HepG2 (cell line): ENCODE results near the gene SLC44A4. TPM values are rescaled to one million over a fixed set of nuclear protein-coding genes. Genes with fewer than 3 reads are reported as not detected.

ENCODE experiments used
- ATF5 ChIP-seq: sonication (generic); formaldehyde crosslinking; IDR thresholded peaks from 2 replicates; pipeline ENCODE4 v1.4.0; 2020; ENCODE audit warnings: mild to moderate bottlenecking, low read depth, missing genetic modification reagents
- FOXA3 ChIP-seq: IDR thresholded peaks from 2 replicates; pipeline ENCODE4 v1.6.1; 2016; ENCODE audit warnings: missing genetic modification reagents, missing compliant biosample characterization
- HOXA9 ChIP-seq: sonication (generic); formaldehyde crosslinking; IDR thresholded peaks from 2 replicates; pipeline ENCODE4 v1.8.1; 2022; ENCODE audit warnings: missing genetic modification reagents, mild to moderate bottlenecking, moderate library complexity, borderline replicate concordance
- NR2C2 ChIP-seq: sonication (generic); formaldehyde crosslinking; IDR thresholded peaks from 2 replicates; pipeline ENCODE4 v1.4.0; 2020; ENCODE audit warnings: missing genetic modification reagents, mild to moderate bottlenecking, moderate library complexity, borderline replicate concordance
- NR2F2 ChIP-seq: IDR thresholded peaks from 2 replicates; pipeline ENCODE4 v1.6.1; 2012; ENCODE audit warnings: low read depth, inconsistent platforms, borderline replicate concordance
- RXRA ChIP-seq: sonication (generic); formaldehyde crosslinking; IDR thresholded peaks from 2 replicates; pipeline ENCODE4 v1.5.1; 2020; ENCODE audit warnings: missing genetic modification reagents
- SMAD1 ChIP-seq: sonication (generic); formaldehyde crosslinking; IDR thresholded peaks from 2 replicates; pipeline ENCODE4 v1.4.0; 2020; ENCODE audit warnings: missing genetic modification reagents, low read depth, mild to moderate bottlenecking, borderline replicate concordance
- ZNF350 ChIP-seq: sonication (generic); formaldehyde crosslinking; IDR thresholded peaks from 2 replicates; pipeline ENCODE4 v1.4.0; 2020; ENCODE audit warnings: mild to moderate bottlenecking, low read depth, missing genetic modification reagents, borderline replicate concordance
- ZNF383 ChIP-seq: sonication (generic); formaldehyde crosslinking; IDR thresholded peaks from 2 replicates; pipeline ENCODE4 v1.4.0; 2020; ENCODE audit warnings: missing genetic modification reagents, mild to moderate bottlenecking, borderline replicate concordance
- ZNF546 ChIP-seq: sonication (generic); formaldehyde crosslinking; conservative IDR thresholded peaks from 2 replicates; pipeline ENCODE4 v1.8.1; 2023; ENCODE audit warnings: mild to moderate bottlenecking, missing genetic modification reagents
- ZNF644 ChIP-seq: IDR thresholded peaks from 2 replicates; pipeline ENCODE4 v1.6.1; 2016; ENCODE audit warnings: low read depth
- ZNF687 ChIP-seq: sonication (generic); formaldehyde crosslinking; IDR thresholded peaks from 2 replicates; pipeline ENCODE4 v1.5.1; 2020; ENCODE audit warnings: mild to moderate bottlenecking, missing genetic modification reagents, moderate library complexity
- polyA plus RNA-seq, 8 experiments: library from polyadenylated mRNA; depleted of rRNA in 3 of 8; stranded (reverse) in 7 of 8; unstranded in 1 of 8; fragments of >200 nt; fragmentation: Illumina TruSeq in 4 of 8; extraction: Trizol in 4 of 8; gene quantifications; 2 replicates each; pipeline versions ENCODE4 v1.2.1 to v1.2.3, GENCODE V29; 2011 to 2016; ENCODE audit warnings: low read depth in 4 of 8, missing spikeins in 1 of 8, mixed read lengths in 1 of 8; ENCODE audit not compliant: insufficient read depth in 1 of 8
- total RNA-seq, 5 experiments: library from RNA; depleted of rRNA; stranded (reverse); fragments of >200 nt; fragmentation: Illumina TruSeq; extraction: Trizol; gene quantifications; 2 replicates each; pipeline ENCODE4 v1.2.3, GENCODE V29; 2016; ENCODE audit warnings: low read depth in 1 of 5
- TF ChIP-seq, protein P1 (sequence below): sonication (generic); formaldehyde crosslinking; IDR thresholded peaks from 2 replicates; pipeline ENCODE4 v1.4.0; 2020; ENCODE audit warnings: mild to moderate bottlenecking, missing genetic modification reagents

SLC44A4 gene
- total and polyA plus RNA-seq, 2 of the 13 experiments (the other 11 are each of a cell fraction or from before 2014, with no cell fraction given) = 3.5 to 5.9 TPM

GRCh38 chr6:31865205-31866118 lies 13.3 kb downstream of the SLC44A4 start (continued):
- TF ChIP-seq, protein P1, sequence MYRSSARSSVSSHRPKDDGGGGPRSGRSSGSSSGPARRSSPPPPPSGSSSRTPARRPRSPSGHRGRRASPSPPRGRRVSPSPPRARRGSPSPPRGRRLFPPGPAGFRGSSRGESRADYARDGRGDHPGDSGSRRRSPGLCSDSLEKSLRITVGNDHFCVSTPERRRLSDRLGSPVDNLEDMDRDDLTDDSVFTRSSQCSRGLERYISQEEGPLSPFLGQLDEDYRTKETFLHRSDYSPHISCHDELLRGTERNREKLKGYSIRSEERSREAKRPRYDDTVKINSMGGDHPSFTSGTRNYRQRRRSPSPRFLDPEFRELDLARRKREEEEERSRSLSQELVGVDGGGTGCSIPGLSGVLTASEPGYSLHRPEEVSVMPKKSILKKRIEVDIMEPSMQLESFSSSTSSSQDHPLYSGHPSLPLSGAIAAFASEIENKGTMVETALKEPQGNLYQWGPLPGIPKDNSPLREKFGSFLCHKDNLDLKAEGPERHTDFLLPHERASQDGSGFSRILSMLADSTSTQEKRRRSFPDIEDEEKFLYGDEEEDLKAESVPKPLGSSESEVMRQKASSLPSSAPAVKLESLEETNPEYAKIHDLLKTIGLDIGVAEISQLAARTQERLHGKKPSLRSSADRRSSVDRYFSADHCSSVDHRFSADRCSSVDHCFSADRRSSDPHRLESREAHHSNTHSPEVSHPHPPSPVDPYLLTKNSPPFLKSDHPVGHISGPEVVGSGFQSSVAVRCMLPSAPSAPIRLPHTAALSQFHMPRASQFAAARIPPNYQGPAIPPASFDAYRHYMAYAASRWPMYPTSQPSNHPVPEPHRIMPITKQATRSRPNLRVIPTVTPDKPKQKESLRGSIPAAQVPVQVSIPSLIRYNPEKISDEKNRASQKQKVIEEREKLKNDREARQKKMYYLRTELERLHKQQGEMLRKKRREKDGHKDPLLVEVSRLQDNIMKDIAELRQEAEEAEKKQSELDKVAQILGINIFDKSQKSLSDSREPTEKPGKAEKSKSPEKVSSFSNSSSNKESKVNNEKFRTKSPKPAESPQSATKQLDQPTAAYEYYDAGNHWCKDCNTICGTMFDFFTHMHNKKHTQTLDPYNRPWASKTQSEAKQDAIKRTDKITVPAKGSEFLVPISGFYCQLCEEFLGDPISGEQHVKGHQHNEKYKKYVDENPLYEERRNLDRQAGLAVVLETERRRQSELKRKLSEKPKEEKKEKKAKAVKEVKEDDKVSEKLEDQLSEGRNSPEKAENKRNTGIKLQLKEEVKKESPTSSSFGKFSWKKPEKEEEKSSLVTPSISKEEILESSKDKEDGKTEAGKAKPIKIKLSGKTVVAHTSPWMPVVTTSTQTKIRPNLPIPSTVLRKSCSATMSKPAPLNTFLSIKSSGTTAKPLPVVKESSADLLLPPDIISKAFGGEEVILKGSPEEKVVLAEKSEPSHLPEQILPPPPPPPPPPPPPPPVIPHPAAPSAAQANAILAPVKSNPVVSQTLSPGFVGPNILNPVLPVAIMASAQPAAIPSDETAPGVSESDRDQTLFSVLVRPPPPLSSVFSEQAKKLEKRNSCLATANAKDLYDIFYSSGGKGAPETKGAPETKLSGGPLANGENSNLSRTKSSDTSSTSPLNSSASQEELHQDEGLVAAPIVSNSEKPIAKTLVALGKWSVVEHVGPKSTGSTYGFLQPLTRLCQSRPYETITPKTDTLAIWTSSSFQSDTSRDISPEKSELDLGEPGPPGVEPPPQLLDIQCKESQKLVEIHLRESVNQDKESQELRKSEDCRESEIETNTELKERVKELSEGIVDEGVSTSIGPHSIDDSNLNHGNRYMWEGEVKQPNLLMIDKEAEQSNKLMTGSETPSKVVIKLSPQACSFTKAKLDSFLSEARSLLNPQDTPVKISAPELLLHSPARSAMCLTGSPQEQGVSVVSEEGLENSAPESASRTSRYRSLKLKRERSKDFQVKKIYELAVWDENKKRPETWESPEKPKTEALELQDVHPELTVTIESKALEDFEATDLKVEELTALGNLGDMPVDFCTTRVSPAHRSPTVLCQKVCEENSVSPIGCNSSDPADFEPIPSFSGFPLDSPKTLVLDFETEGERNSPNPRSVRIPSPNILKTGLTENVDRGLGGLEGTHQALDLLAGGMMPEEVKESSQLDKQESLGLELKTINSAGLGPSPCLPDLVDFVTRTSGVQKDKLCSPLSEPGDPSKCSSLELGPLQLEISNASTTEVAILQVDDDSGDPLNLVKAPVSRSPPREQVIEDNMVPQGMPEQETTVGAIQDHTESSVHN (CRISPR knock-in tag) = no peak
- TF ChIP-seq RXRA = peak; percentile 98
- TF ChIP-seq NR2F2 = peak; percentile 95
- peak; percentile 90; the same call in 1 of the 2 replicates for TF ChIP-seq SMAD1 (CRISPR knock-in tag)
- TF ChIP-seq ZNF350 (CRISPR knock-in tag) = peak; percentile 95
- no peak; the same call in 1 of the 2 replicates for TF ChIP-seq ZNF546 (CRISPR knock-in tag)
- peak; percentile 85 for TF ChIP-seq NR2C2 (CRISPR knock-in tag)
- TF ChIP-seq ATF5 (CRISPR knock-in tag) = no peak
- peak; percentile 64; the same call in 1 of the 2 replicates for TF ChIP-seq ZNF383
- no peak for TF ChIP-seq HOXA9 (CRISPR knock-in tag)
- TF ChIP-seq ZNF644 (CRISPR knock-in tag) = no peak; the same call in 1 of the 2 replicates
- TF ChIP-seq FOXA3 (CRISPR knock-in tag) = peak; percentile 82
- peak; percentile 82 for TF ChIP-seq ZNF687 (CRISPR knock-in tag)
